PC-9 (cell line): ENCODE measurements around the gene INMT. TPM values are rescaled to one million over a fixed set of nuclear protein-coding genes. Genes with fewer than 3 reads are reported as not detected.

Source experiments
- BruUV-seq: library from RNA; stranded (reverse); fragments of 400-500 nt; replicated peaks from 2 replicates; lab custom pipeline; 2021; lab: Mats Ljungman, UMichigan
- CTCF ChIA-PET: fragments of 300-600 bp; sonication (Branson Sonifier 250); formaldehyde crosslinking; loops from one replicate; lab custom pipeline; 2022; ENCODE audit warnings: antibody characterized with exemption; lab: Charles Lee
- POLR2A ChIA-PET: fragments of 300-600 bp; sonication (Branson Sonifier 250); formaldehyde crosslinking; loops from one replicate; lab custom pipeline; 2022; ENCODE audit warnings: antibody characterized with exemption; ENCODE audit not compliant: unreplicated experiment; lab: Charles Lee
- DNase-seq, 2 experiments: peaks; one replicate each; pipeline versions ENCODE4 v3.0.0 to v3.0.0-alpha.2; 2015 to 2022; ENCODE audit warnings: mixed read lengths in 1 of 2
- H2AFZ ChIP-seq: fragments of 200-600 bp; sonication (generic); 2 replicates; pipeline ENCODE4 v1.8.1; 2017; ENCODE audit warnings: antibody characterized with exemption
- H3F3A ChIP-seq: fragments of 200-600 bp; sonication (generic); 2 replicates; pipeline ENCODE4 v1.8.1; 2017; ENCODE audit warnings: antibody characterized with exemption, mild to moderate bottlenecking, low read depth; ENCODE audit not compliant: insufficient read depth
- H3K27ac ChIP-seq: fragments of 200-600 bp; sonication (generic); 2 replicates; pipeline ENCODE4 v1.6.1; 2016; ENCODE audit warnings: mixed run types
- H3K27me3 ChIP-seq: fragments of 200-600 bp; sonication (generic); 2 replicates; pipeline ENCODE4 v1.6.1; 2016; ENCODE audit warnings: low read depth, mixed run types; ENCODE audit not compliant: insufficient read depth
- H3K36me3 ChIP-seq: fragments of 200-600 bp; sonication (generic); 2 replicates; pipeline ENCODE4 v1.6.1; 2016; ENCODE audit warnings: low read depth, mixed run types
- H3K4me1 ChIP-seq: fragments of 200-600 bp; sonication (generic); replicated peaks from 2 replicates; pipeline ENCODE4 v1.6.1; 2016; ENCODE audit warnings: mixed run types; ENCODE audit not compliant: insufficient read depth
- H3K4me2 ChIP-seq: fragments of 200-600 bp; sonication (generic); 2 replicates; pipeline ENCODE4 v1.6.1; 2017; ENCODE audit warnings: mixed run types
- H3K4me3 ChIP-seq: fragments of 200-600 bp; sonication (generic); 2 replicates; pipeline ENCODE4 v1.6.1; 2016; ENCODE audit warnings: mixed run types
- H3K79me2 ChIP-seq: fragments of 200-600 bp; sonication (generic); 2 replicates; pipeline ENCODE4 v1.6.1; 2017; ENCODE audit warnings: low read depth, mixed run types
- H3K9me2 ChIP-seq: fragments of 200-600 bp; sonication (generic); 2 replicates; pipeline ENCODE4 v1.8.1; 2017; ENCODE audit warnings: mild to moderate bottlenecking; ENCODE audit not compliant: insufficient read depth
- H3K9me3 ChIP-seq: fragments of 200-600 bp; sonication (generic); 2 replicates; pipeline ENCODE4 v1.8.1; 2016; ENCODE audit warnings: low read depth; ENCODE audit not compliant: insufficient read depth
- H4K20me1 ChIP-seq: fragments of 200-600 bp; sonication (generic); 2 replicates; pipeline ENCODE4 v1.8.1; 2017; ENCODE audit not compliant: insufficient read depth
- CTCF ChIP-seq: fragments of 200-600 bp; sonication (generic); conservative IDR thresholded peaks from 2 replicates; pipeline ENCODE4 v1.6.1; 2017; ENCODE audit warnings: mixed run types, antibody characterized with exemption, mild to moderate bottlenecking, moderate library complexity
- EZH2 ChIP-seq: fragments of 200-600 bp; sonication (generic); IDR thresholded peaks from 2 replicates; pipeline ENCODE4 v1.8.0; 2017; ENCODE audit warnings: antibody characterized with exemption, low read depth
- intact Hi-C: fragments of 100-400 bp; cut with micrococcal nuclease; formaldehyde crosslinking; loops from one replicate; pipeline ENCODE4 v1.10.0; 2022; ENCODE audit not compliant: unreplicated experiment
- total RNA-seq: library from RNA; stranded (reverse); gene quantifications from 2 replicates; pipeline ENCODE4 v1.2.3, GENCODE V29; 2021

The INMT gene
- total RNA-seq, 1 experiment from 2014 or later = not detected

- DNase-seq = peak; percentile 51 to 87
- TF ChIP-seq EZH2 (no peak), CTCF (no peak; the same call in 1 of the 2 replicates)
- H3K4me1 ChIP-seq = peaks cover 53% of the 10 kb centered on the region
- POLR2A ChIA-PET = no interaction called here
- H3K9me2 ChIP-seq = no peaks in the 10 kb centered on the region
- H3K79me2 ChIP-seq = no peaks in the 10 kb centered on the region
- no peak overlapping the region for H3K4me3 ChIP-seq
- BruUV-seq = no TSS peak
- H3K9me3 ChIP-seq = no peaks in the 10 kb centered on the region
- peak overlapping the region; percentile 48 for H3K27ac ChIP-seq
- CTCF ChIA-PET = interaction anchor here (1.0 kb wide), 1 partner anchor 50 kb away, joined by 3 read pairs; no protein-coding TSS in a partner anchor
- H3K36me3 ChIP-seq = no peaks in the 10 kb centered on the region
- peaks cover 34% of the 10 kb centered on the region for H3F3A ChIP-seq
- H3K4me2 ChIP-seq = peak overlapping the region; percentile 52
- H4K20me1 ChIP-seq = no peaks in the 10 kb centered on the region
- no peak overlapping the region for H2AFZ ChIP-seq
- no peaks in the 10 kb centered on the region for H3K27me3 ChIP-seq
- intact Hi-C loops = no loop called here
Measured at GRCh38 chr7:30795161-30795948, 43.4 kb downstream of the INMT start.

- intact Hi-C loops = no loop called here
- POLR2A ChIA-PET = interaction anchor here (0.6 to 0.7 kb wide), 2 partner anchors 57 to 91 kb away, joined by 3 to 5 read pairs; no protein-coding TSS in a partner anchor
- H3K27ac ChIP-seq = peak overlapping the region; percentile 48
Measured at GRCh38 chr7:30796105-30796869, 44.4 kb downstream of the INMT start.

More at GRCh38 chr7:30796105-30796869, 44.4 kb downstream of the INMT start:
- Histone ChIP-seq H3K9me3 (no peaks in the 10 kb centered on the region), H3K9me2 (no peaks in the 10 kb centered on the region), H3K79me2 (no peaks in the 10 kb centered on the region), H3K4me3 (no peak overlapping the region), H3K4me2 (peak overlapping the region; percentile 52), H3K4me1 (peaks cover 55% of the 10 kb centered on the region), H3K36me3 (no peaks in the 10 kb centered on the region), H4K20me1 (peaks cover 3% of the 10 kb centered on the region; the same call in 1 of the 2 replicates), H3K27me3 (no peaks in the 10 kb centered on the region), H3F3A (peaks cover 36% of the 10 kb centered on the region), H2AFZ (no peak overlapping the region)
- no peak for TF ChIP-seq CTCF
- TF ChIP-seq EZH2 = no peak
- no TSS peak for BruUV-seq
- CTCF ChIA-PET = interaction anchor here (0.7 to 1.0 kb wide), 2 partner anchors 51 to 1769 kb away, joined by 3 to 4 read pairs; no protein-coding TSS in a partner anchor
- peak in 1 of 2 experiments; percentile 64 for DNase-seq
